Heart right ventricle (tissue), 16 donors: ENCODE measurements around the gene KCNN2. TPM values are rescaled to one million over a fixed set of nuclear protein-coding genes. Genes with fewer than 3 reads are reported as not detected.
A peak's percentile ranks its signal among the peaks of the same experiment; 100 is the strongest.

ENCODE experiments used
- ATAC-seq, 8 donors: fragments of 200-7000 bp; cut with Tn5 transposase; one replicate each; pipeline ENCODE4 v1.9.1; 2020; ENCODE audit warnings: mild to moderate bottlenecking in 8 of 8, moderate library complexity in 8 of 8, moderate number of reproducible peaks in 1 of 8
- DNase-seq, 2 donors: peaks; one replicate each; pipeline ENCODE4 v3.0.0-alpha.2; 2020
- H3K27ac ChIP-seq, 10 donors: fragments of 200-600 bp; sonication (generic) in 2 of 10; one replicate each; pipeline versions ENCODE4 v1.5.0 to v1.8.0; 2020 to 2022; ENCODE audit warnings: mild to moderate bottlenecking in 3 of 10
- H3K27me3 ChIP-seq, 7 donors: fragments of 200-600 bp; one replicate each; pipeline ENCODE4 v1.8.0; 2021 to 2022; ENCODE audit warnings: mild to moderate bottlenecking in 2 of 7
- H3K36me3 ChIP-seq, 9 donors: fragments of 200-600 bp; sonication (generic) in 1 of 9; one replicate each; pipeline versions ENCODE4 v1.5.0 to v1.8.0; 2020 to 2022; ENCODE audit warnings: mild to moderate bottlenecking in 2 of 9
- H3K4me1 ChIP-seq, 9 donors: fragments of 200-600 bp; sonication (generic) in 1 of 9; one replicate each; pipeline versions ENCODE4 v1.5.0 to v1.8.0; 2020 to 2022; ENCODE audit warnings: mild to moderate bottlenecking in 4 of 9
- H3K4me3 ChIP-seq, 10 donors: fragments of 200-600 bp; sonication (generic) in 2 of 10; one replicate each; pipeline versions ENCODE4 v1.5.0 to v1.8.0; 2020 to 2022; ENCODE audit warnings: mild to moderate bottlenecking in 7 of 10, moderate library complexity in 2 of 10
- H3K9me3 ChIP-seq, 11 donors: fragments of 200-600 bp in 10 of 11; sonication (generic) in 2 of 11; one replicate each; pipeline versions ENCODE4 v1.5.0 to v1.8.0; 2013 to 2022; ENCODE audit warnings: mild to moderate bottlenecking in 2 of 11, control low read depth in 1 of 11, moderate library complexity in 1 of 11
- WGBS, 2 donors: extraction: QIAGEN DNeasy Blood & Tissue Kit; methylation state at CpG; one replicate each; pipeline ENCODE4 v1.1.7; 2013; ENCODE audit warnings: inconsistent platforms in 1 of 2; 5-methylcytosine and 5-hydroxymethylcytosine counted together
- intact Hi-C, 10 donors: fragments of 100-400 bp; cut with DNase I; formaldehyde crosslinking; loops; one replicate each; pipeline versions ENCODE4 v1.11.1 to v1.14.2; 2022
- polyA plus RNA-seq, 2 donors: library from polyadenylated mRNA; stranded (reverse); fragments of 200-250 nt; gene quantifications; one replicate each; pipeline ENCODE4 v1.2.3, GENCODE V29; 2013
- total RNA-seq, 10 donors: library from RNA; stranded (reverse); fragmentation: NEBNext Ultra II Directional in 3 of 10; extraction: Animal tissue kit (Norgen Biotek cat#: 25700) in 3 of 10; gene quantifications; one replicate each; pipeline versions ENCODE4 v1.2.1 to v1.2.4, GENCODE V29; 2021 to 2023
- TF ChIP-seq, protein P1 (sequence below), 9 donors: fragments of 200-600 bp; sonication (generic) in 2 of 9; IDR thresholded peaks; one replicate each; pipeline versions ENCODE4 v1.5.0 to v1.8.0; 2021 to 2022; ENCODE audit warnings: antibody characterized with exemption in 9 of 9, mild to moderate bottlenecking in 5 of 9, moderate library complexity in 1 of 9
- donor health status: Arrhythmogenic right ventricular cardiomyopathy.
- donor health status: ischemic (EF 13 %, LVEDD 7.1; RV severe dilation, severe dysfunction).
- donor health status: healthy with polysubstance abuse.
- donor health status: DM: no; HTN: yes; CAD: no.
- donor health status: DM: no; HTN: no; CAD: no.
- donor health status: ischemic (EF 25% LVEDD 6.9; RV normal size, moderate dysfunction).
- donor health status: ischemic (EF 25% LVEDD 5.7; RV mildly dilated, moderate dysfunction).
- donor health status: healthy.
- donor health status: DM: yes; HTN: yes; CAD: no.
- donor health status: Ischemic cardiomyopathy.
- donor health status: ischemic (EF 35%, LVEDD 5.7; RV mildly dilated, moderate dysfunction).
- donor health status: nonischemic (EF 11% LVEDD 7.7; RV severe dilation, severe dysfunction).
- donor health status: DM: yes; HTN: yes; CAD: no.
- donor health status: PGD.
- donor health status: ischemic (EF 29% LVEDD 5.4; RV normal size, mild dysfunction).
- donor health status: nonischemic (EF 23%, LVEDD 6.1; RV moderate dilation, normal function).

KCNN2 gene
- total and polyA plus RNA-seq, 12 donors: 1.0 to 10.7 (median 7.6) TPM

DNA sequence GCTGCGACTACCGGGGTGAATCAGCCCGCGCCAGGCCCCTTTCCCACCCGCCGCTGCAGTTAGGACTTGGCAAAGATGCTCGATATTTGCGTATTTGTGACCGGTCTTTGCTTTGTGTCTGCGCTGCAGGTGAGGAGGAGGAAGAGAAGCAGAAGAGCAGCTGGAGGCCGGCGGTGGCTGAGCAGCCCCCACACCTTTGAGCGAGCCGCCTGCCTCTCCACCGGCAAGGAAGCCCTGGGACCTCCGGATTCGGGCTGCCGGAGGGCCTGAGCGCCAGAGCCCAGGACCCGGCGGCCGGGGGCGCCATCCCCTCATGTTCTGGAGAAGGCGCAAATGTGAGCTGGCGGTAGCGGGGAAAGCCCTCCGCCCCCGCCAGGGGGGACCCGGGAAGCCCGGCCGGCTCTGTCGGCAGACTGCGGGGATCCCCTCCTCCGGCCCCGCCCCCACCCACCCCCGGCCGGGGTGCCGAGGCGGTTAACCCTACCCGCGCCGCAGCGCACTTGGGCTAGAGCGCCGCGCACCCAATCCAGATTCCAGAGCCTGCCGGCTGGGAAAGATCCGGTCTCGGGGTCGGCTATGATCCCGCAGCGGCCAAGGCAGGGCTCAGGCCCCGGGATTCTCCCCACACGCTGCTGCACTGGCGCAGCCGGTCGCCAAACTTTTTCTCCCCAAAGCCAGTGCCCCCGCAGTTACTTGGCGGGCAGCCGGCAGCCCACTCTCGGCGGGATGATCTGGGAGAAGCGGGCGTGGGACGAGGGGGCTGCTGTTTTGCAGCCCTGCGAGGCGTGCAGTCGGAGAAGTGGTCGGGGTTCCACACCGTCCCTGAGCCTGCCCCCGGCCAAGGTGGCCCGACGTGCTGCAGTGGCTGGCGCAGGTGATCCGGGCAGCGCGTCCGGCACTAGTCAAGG lies 800 bp upstream of the KCNN2 start:
- intact Hi-C loops: loop anchor here in 5 of 10 donors (5.0 to 10.0 kb wide), 4 partner anchors 84 to 256 kb away; no protein-coding TSS in a partner anchor
- WGBS, 2 donors: 0% methylated on average over 73 to 78 of the region's 78 CpGs
- Histone ChIP-seq H3K27me3 (peaks cover 0 to 67% (median 27%) of the 10 kb centered on the region in 7 donors), H3K4me3 (peak overlapping the region; percentile 65 to 94 (median 82)), H3K27ac (peak overlapping the region in 8 of 10 donors; percentile 37 to 84 (median 73)), H3K9me3 (no peaks in the 10 kb centered on the region), H3K36me3 (no peaks in the 10 kb centered on the region), H3K4me1 (peaks cover 7 to 35% (median 21%) of the 10 kb centered on the region in 9 donors)
- TF ChIP-seq, protein P1, sequence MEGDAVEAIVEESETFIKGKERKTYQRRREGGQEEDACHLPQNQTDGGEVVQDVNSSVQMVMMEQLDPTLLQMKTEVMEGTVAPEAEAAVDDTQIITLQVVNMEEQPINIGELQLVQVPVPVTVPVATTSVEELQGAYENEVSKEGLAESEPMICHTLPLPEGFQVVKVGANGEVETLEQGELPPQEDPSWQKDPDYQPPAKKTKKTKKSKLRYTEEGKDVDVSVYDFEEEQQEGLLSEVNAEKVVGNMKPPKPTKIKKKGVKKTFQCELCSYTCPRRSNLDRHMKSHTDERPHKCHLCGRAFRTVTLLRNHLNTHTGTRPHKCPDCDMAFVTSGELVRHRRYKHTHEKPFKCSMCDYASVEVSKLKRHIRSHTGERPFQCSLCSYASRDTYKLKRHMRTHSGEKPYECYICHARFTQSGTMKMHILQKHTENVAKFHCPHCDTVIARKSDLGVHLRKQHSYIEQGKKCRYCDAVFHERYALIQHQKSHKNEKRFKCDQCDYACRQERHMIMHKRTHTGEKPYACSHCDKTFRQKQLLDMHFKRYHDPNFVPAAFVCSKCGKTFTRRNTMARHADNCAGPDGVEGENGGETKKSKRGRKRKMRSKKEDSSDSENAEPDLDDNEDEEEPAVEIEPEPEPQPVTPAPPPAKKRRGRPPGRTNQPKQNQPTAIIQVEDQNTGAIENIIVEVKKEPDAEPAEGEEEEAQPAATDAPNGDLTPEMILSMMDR (IDR thresholded peaks at IDR 0.05): peak in 7 of 9 donors; percentile 24 to 62 (median 36)
- ATAC-seq (peak; percentile 23 to 79 (median 64)), DNase-seq (peak; percentile 27 to 28)

DNA sequence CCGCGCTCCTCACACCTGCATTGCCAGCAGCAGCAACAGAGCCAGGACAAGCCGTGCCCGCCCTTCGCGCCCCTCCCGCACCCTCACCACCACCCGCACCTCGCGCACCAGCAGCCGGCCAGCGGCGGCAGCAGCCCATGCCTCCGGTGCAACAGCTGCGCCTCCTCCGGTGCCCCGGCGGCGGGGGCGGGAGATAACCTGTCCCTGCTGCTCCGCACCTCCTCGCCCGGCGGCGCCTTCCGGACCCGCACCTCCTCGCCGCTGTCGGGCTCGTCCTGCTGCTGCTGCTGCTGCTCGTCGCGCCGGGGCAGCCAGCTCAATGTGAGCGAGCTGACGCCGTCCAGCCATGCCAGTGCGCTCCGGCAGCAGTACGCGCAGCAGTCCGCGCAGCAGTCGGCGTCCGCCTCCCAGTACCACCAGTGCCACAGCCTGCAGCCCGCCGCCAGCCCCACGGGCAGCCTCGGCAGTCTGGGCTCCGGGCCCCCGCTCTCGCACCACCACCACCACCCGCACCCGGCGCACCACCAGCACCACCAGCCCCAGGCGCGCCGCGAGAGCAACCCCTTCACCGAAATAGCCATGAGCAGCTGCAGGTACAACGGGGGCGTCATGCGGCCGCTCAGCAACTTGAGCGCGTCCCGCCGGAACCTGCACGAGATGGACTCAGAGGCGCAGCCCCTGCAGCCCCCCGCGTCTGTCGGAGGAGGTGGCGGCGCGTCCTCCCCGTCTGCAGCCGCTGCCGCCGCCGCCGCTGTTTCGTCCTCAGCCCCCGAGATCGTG lies 517 bp downstream of the KCNN2 start:
- intact Hi-C loops: loop anchor here in 5 of 10 donors (5.0 to 10.0 kb wide), 4 partner anchors 82 to 258 kb away; no protein-coding TSS in a partner anchor
- H3K36me3 ChIP-seq: no peaks in the 10 kb centered on the region
- WGBS, 2 donors: 0% methylated on average over 83 to 87 of the region's 87 CpGs
- peaks cover 7 to 35% (median 21%) of the 10 kb centered on the region in 9 donors for H3K4me1 ChIP-seq
- ATAC-seq (peak; percentile 6 to 75 (median 44)), DNase-seq (peak in 1 of 2 donors; percentile 28)
- peaks cover 0 to 67% (median 27%) of the 10 kb centered on the region in 7 donors for H3K27me3 ChIP-seq
- H3K9me3 ChIP-seq: no peaks in the 10 kb centered on the region
- TF ChIP-seq, protein P1 (IDR thresholded peaks at IDR 0.05): no peak
- peak overlapping the region; percentile 60 to 94 (median 82) for H3K4me3 ChIP-seq
- H3K27ac ChIP-seq: peak overlapping the region in 8 of 10 donors; percentile 54 to 84 (median 73)

DNA sequence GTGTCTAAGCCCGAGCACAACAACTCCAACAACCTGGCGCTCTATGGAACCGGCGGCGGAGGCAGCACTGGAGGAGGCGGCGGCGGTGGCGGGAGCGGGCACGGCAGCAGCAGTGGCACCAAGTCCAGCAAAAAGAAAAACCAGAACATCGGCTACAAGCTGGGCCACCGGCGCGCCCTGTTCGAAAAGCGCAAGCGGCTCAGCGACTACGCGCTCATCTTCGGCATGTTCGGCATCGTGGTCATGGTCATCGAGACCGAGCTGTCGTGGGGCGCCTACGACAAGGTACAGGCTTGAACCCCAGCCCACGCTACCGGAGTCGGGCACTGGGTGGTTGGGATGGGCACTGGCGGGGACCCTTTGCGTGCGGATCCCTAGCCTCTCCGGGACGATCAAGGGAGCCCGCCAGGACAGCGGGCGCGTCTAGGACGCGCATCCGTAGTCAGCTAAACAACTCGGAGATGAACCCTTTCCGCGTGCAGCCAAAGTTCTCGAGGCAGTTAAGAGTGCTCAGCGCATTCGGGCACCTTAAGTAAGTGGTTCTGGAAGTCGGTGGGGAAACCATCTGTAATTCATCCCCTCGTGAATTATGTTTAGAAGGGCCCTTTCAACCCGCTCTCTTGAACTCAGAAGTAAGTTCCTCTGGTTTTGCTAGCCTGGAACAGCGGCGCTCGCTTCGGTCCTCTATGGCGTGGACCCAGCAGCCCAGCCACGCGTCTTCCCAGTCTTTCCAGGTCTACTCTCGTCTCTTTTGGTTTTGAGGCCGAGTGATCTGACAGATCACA lies 1.3 kb downstream of the KCNN2 start:
- peak in 1 of 8 donors; percentile 2 for ATAC-seq
- TF ChIP-seq, protein P1 (IDR thresholded peaks at IDR 0.05): no peak
- Histone ChIP-seq H3K4me1 (peaks cover 7 to 35% (median 21%) of the 10 kb centered on the region in 9 donors), H3K9me3 (no peaks in the 10 kb centered on the region), H3K27me3 (peaks cover 0 to 67% (median 27%) of the 10 kb centered on the region in 7 donors), H3K4me3 (peak overlapping the region; percentile 60 to 94 (median 82)), H3K36me3 (no peaks in the 10 kb centered on the region), H3K27ac (peak overlapping the region in 5 of 10 donors; percentile 54 to 84 (median 77))
- intact Hi-C loops: loop anchor here in 5 of 10 donors (5.0 to 10.0 kb wide), 4 partner anchors 82 to 258 kb away; no protein-coding TSS in a partner anchor
- no peak for DNase-seq
- 1 to 2% methylated on average over 62 of the region's 62 CpGs for WGBS, 2 donors
